ENCODE results near the gene MRPL38.
"Not testable (repeated sequence)": the region's sequence is repeated elsewhere in the genome, so short reads cannot be mapped to it uniquely, and the experiment has no call there.

Gene MRPL38

GRCh38 chr17:75872434-75873351 is 32.0 kb downstream of the MRPL38 start:
- H3K79me2 ChIP-seq (ENCODE audit: insufficient read depth, low read length), result no peaks in the 10 kb centered on the region
- H3K4me2 ChIP-seq (ENCODE audit: insufficient read depth, low read length), result no peak overlapping the region
- no peaks in the 10 kb centered on the region for H3K27me3 ChIP-seq (ENCODE audit: insufficient read depth, low read length, poor library complexity)
- H2AFZ ChIP-seq (ENCODE audit: low read depth, low read length), result no peak overlapping the region
- no peak overlapping the region for H3K27ac ChIP-seq (ENCODE audit: low read length)
- TF ChIP-seq EZH2 (IDR thresholded peaks at IDR 0.05; ENCODE audit: borderline replicate concordance, low read depth, low read length, severe bottlenecking) (no peak), CTCF (IDR thresholded peaks at IDR 0.05; ENCODE audit: borderline replicate concordance, extremely low read depth, low read length, poor library complexity, severe bottlenecking) (no peak)
- ATAC-seq (ENCODE audit: insufficient read depth, low read depth), result no peak
- H3K36me3 ChIP-seq (ENCODE audit: insufficient read depth, low read length), result no peaks in the 10 kb centered on the region
- peak; percentile 27 for DNase-seq
- H3K4me1 ChIP-seq (ENCODE audit: insufficient read depth, low read length), result 0 out of 2 replicates have a peak, but pooled peaks cover 2% of the 10 kb centered on the region
- H3K9me3 ChIP-seq (ENCODE audit: insufficient read depth, low read length, severe bottlenecking), result no peaks in the 10 kb centered on the region
- no peaks in the 10 kb centered on the region for H4K20me1 ChIP-seq (ENCODE audit: insufficient read depth, low read length)
- no peak overlapping the region for H3K9ac ChIP-seq (ENCODE audit: low read depth, low read length)
- H3K4me3 ChIP-seq (ENCODE audit: low read depth in 1 of 2, low read length in 2 of 2), result no peak overlapping the region

- H3K9me3 ChIP-seq (ENCODE audit: insufficient read depth, low read length, severe bottlenecking); H3K4me3 ChIP-seq (ENCODE audit: low read depth in 1 of 2, low read length in 2 of 2); H3K4me1 ChIP-seq (ENCODE audit: insufficient read depth, low read length); H3K27ac ChIP-seq (ENCODE audit: low read length); ATAC-seq (ENCODE audit: insufficient read depth, low read depth); H3K9ac ChIP-seq (ENCODE audit: low read depth, low read length); H3K27me3 ChIP-seq (ENCODE audit: insufficient read depth, low read length, poor library complexity); H3K4me2 ChIP-seq (ENCODE audit: insufficient read depth, low read length); H2AFZ ChIP-seq (ENCODE audit: low read depth, low read length); DNase-seq; H3K36me3 ChIP-seq (ENCODE audit: insufficient read depth, low read length); H4K20me1 ChIP-seq (ENCODE audit: insufficient read depth, low read length); H3K79me2 ChIP-seq (ENCODE audit: insufficient read depth, low read length): not testable (repeated sequence)
These were observed 34.5 kb downstream of the MRPL38 start for GRCh38 chr17:75870228-75870627.

GRCh38 chr17:75869282-75870141 is 35.2 kb downstream of the MRPL38 start:
- ATAC-seq (ENCODE audit: insufficient read depth, low read depth) (no peak), DNase-seq (no peak)
- no peak for TF ChIP-seq CTCF (IDR thresholded peaks at IDR 0.05; ENCODE audit: borderline replicate concordance, extremely low read depth, low read length, poor library complexity, severe bottlenecking)
- TF ChIP-seq EZH2 (IDR thresholded peaks at IDR 0.05; ENCODE audit: borderline replicate concordance, low read depth, low read length, severe bottlenecking), result no peak
- H3K9me3 ChIP-seq (ENCODE audit: insufficient read depth, low read length, severe bottlenecking), result no peaks in the 10 kb centered on the region
- H3K4me2 ChIP-seq (ENCODE audit: insufficient read depth, low read length), result no peak overlapping the region
- H3K79me2 ChIP-seq (ENCODE audit: insufficient read depth, low read length), result no peaks in the 10 kb centered on the region
- H3K27me3 ChIP-seq (ENCODE audit: insufficient read depth, low read length, poor library complexity), result no peaks in the 10 kb centered on the region
- H3K27ac ChIP-seq (ENCODE audit: low read length), result no peak overlapping the region
- H3K4me3 ChIP-seq (ENCODE audit: low read depth in 1 of 2, low read length in 2 of 2), result no peak overlapping the region
- no peaks in the 10 kb centered on the region for H4K20me1 ChIP-seq (ENCODE audit: insufficient read depth, low read length)
- H3K4me1 ChIP-seq (ENCODE audit: insufficient read depth, low read length), result peaks cover 11% of the 10 kb centered on the region
- H3K36me3 ChIP-seq (ENCODE audit: insufficient read depth, low read length), result no peaks in the 10 kb centered on the region
- H3K9ac ChIP-seq (ENCODE audit: low read depth, low read length), result no peak overlapping the region
- no peak overlapping the region for H2AFZ ChIP-seq (ENCODE audit: low read depth, low read length)

- H3K4me1 ChIP-seq (ENCODE audit: insufficient read depth, low read length), result peaks cover 18% of the 10 kb centered on the region
- H3K4me2 ChIP-seq (ENCODE audit: insufficient read depth, low read length); H2AFZ ChIP-seq (ENCODE audit: low read depth, low read length); DNase-seq; H3K27ac ChIP-seq (ENCODE audit: low read length); H4K20me1 ChIP-seq (ENCODE audit: insufficient read depth, low read length); H3K27me3 ChIP-seq (ENCODE audit: insufficient read depth, low read length, poor library complexity); ATAC-seq (ENCODE audit: insufficient read depth, low read depth); H3K36me3 ChIP-seq (ENCODE audit: insufficient read depth, low read length); H3K9ac ChIP-seq (ENCODE audit: low read depth, low read length); H3K4me3 ChIP-seq (ENCODE audit: low read depth in 1 of 2, low read length in 2 of 2); H3K79me2 ChIP-seq (ENCODE audit: insufficient read depth, low read length); H3K9me3 ChIP-seq (ENCODE audit: insufficient read depth, low read length, severe bottlenecking): not testable (repeated sequence)
These were observed 35.9 kb downstream of the MRPL38 start for GRCh38 chr17:75868730-75869281.

- ATAC-seq (ENCODE audit: insufficient read depth, low read depth); H2AFZ ChIP-seq (ENCODE audit: low read depth, low read length); H3K79me2 ChIP-seq (ENCODE audit: insufficient read depth, low read length); DNase-seq; H3K4me3 ChIP-seq (ENCODE audit: low read depth in 1 of 2, low read length in 2 of 2); H3K36me3 ChIP-seq (ENCODE audit: insufficient read depth, low read length); H4K20me1 ChIP-seq (ENCODE audit: insufficient read depth, low read length); H3K9me3 ChIP-seq (ENCODE audit: insufficient read depth, low read length, severe bottlenecking); H3K27me3 ChIP-seq (ENCODE audit: insufficient read depth, low read length, poor library complexity): not testable (repeated sequence)
- Histone ChIP-seq H3K9ac (ENCODE audit: low read depth, low read length) (peak overlapping the region; percentile 32), H3K27ac (ENCODE audit: low read length) (peak overlapping the region; percentile 70), H3K4me2 (ENCODE audit: insufficient read depth, low read length) (peak overlapping the region; percentile 54; the same call in 1 of the 2 replicates), H3K4me1 (ENCODE audit: insufficient read depth, low read length) (peaks cover 26% of the 10 kb centered on the region)
These were observed 39.1 kb downstream of the MRPL38 start for GRCh38 chr17:75865404-75866188.

Data from DND-41 (cell line).